HFFc6 (cell line): ENCODE measurements around the gene GNA14. TPM values are rescaled to one million over a fixed set of nuclear protein-coding genes. Genes with fewer than 3 reads are reported as not detected.

Experiments
- DNase-seq: peaks from one replicate; pipeline ENCODE4 v3.0.0-alpha.2; 2018
- H3K27ac Mint-ChIP-seq: 2 replicates; pipeline ENCODE4 v1.8.0; 2020; ENCODE audit warnings: mild to moderate bottlenecking, mixed read lengths
- H3K27me3 Mint-ChIP-seq: 2 replicates; pipeline ENCODE4 v1.8.0; 2021; ENCODE audit warnings: mild to moderate bottlenecking, moderate library complexity, mixed read lengths; ENCODE audit not compliant: insufficient read depth
- H3K36me3 Mint-ChIP-seq: 2 replicates; pipeline ENCODE4 v1.8.0; 2021; ENCODE audit warnings: low read depth, mixed read lengths
- H3K4me1 Mint-ChIP-seq: 2 replicates; pipeline ENCODE4 v1.8.0; 2020; ENCODE audit warnings: low read depth, mixed read lengths
- H3K4me3 Mint-ChIP-seq: 2 replicates; pipeline ENCODE4 v1.8.0; 2020; ENCODE audit warnings: mild to moderate bottlenecking, moderate library complexity, mixed read lengths
- H3K9me3 Mint-ChIP-seq: 2 replicates; pipeline ENCODE4 v1.8.0; 2020; ENCODE audit warnings: mild to moderate bottlenecking, mixed read lengths
- total RNA-seq, 6 experiments: library from RNA; stranded (reverse); fragmentation: NEBNext Ultra II Directional; extraction: Animal tissue kit (Norgen Biotek cat#: 25700); gene quantifications; 2 replicates in 1 of 6; 3 replicates in 5 of 6; pipeline ENCODE4 v1.2.3, GENCODE V29; 2021
- TF ChIP-seq, protein P1 (sequence below): fragments of 200-600 bp; sonication (generic); IDR thresholded peaks from 2 replicates; pipeline ENCODE4 v1.5.0; 2021; ENCODE audit warnings: antibody characterized with exemption, mild to moderate bottlenecking

Gene GNA14
- total RNA-seq, 6 experiments from 2014 or later, result not detected

DNA sequence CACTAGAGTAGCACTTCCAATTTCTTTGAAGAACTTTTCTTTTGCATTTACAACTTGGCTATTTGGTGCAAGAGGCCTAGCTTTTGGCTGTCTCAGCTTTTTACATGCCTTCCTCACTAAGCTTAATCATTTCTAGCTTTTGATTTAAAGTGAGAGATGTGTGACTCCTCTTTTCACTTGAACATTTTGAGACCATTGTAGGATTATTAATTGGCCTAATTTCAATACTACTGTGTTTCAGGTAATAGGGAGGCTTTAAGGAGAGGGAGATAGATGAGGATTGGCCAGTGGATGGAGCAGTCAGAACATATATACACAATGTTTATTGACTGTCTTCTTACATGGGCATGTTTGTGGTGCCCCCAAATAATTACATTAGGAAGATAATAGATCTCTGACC is 161.7 kb downstream of the GNA14 start:
- Mint-ChIP-seq H3K36me3 (no peaks in the 10 kb centered on the region), H3K4me1 (no peaks in the 10 kb centered on the region), H3K9me3 (peaks cover 6% of the 10 kb centered on the region; the same call in 1 of the 2 replicates), H3K27ac (no peak overlapping the region), H3K4me3 (no peak overlapping the region), H3K27me3 (peaks cover 10% of the 10 kb centered on the region)
- TF ChIP-seq, protein P1, sequence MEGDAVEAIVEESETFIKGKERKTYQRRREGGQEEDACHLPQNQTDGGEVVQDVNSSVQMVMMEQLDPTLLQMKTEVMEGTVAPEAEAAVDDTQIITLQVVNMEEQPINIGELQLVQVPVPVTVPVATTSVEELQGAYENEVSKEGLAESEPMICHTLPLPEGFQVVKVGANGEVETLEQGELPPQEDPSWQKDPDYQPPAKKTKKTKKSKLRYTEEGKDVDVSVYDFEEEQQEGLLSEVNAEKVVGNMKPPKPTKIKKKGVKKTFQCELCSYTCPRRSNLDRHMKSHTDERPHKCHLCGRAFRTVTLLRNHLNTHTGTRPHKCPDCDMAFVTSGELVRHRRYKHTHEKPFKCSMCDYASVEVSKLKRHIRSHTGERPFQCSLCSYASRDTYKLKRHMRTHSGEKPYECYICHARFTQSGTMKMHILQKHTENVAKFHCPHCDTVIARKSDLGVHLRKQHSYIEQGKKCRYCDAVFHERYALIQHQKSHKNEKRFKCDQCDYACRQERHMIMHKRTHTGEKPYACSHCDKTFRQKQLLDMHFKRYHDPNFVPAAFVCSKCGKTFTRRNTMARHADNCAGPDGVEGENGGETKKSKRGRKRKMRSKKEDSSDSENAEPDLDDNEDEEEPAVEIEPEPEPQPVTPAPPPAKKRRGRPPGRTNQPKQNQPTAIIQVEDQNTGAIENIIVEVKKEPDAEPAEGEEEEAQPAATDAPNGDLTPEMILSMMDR, result no peak
- no peak for DNase-seq

DNA sequence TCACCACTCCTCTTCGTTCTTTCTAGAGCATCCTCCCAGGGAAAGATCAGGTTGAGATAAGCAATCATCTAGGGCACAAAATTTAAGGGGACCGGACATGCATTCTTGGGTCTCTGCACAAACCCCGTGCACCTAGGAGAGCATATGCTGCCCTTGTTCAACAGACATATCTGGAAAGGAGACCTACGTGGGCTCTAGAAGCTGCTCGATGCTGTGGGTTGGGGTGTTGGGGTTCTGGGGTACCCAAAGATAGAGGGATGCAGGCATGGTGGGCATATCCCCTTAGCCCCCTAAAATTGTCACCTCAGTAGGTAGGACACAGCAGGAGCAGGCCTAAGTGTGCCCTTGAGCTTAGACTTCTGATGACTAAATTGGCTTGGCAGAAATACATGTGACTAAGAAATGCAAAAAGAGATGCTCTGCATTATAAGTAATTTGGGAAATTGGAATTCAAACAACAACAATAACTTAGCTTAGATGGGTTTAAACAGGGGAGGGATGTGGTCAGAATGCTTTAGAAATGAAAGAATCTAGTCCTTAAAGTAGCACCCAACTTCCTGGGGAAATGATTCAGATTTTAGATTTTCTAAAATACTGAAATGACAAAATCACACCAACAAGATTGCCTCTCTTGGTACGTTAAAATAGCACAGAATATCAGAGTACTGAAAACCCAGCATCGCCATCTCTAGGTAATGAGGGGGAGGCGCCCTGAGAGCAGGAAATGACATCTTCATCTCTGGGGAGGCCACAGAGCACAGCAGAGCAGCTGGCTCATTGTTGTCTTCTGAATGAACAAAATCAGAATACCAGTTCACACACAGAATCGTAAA is 172.3 kb downstream of the GNA14 start:
- Mint-ChIP-seq H3K9me3 (peaks cover 18% of the 10 kb centered on the region; the same call in 1 of the 2 replicates), H3K4me1 (peaks cover 24% of the 10 kb centered on the region), H3K4me3 (peak overlapping the region; percentile 27), H3K27me3 (no peaks in the 10 kb centered on the region), H3K27ac (peak overlapping the region; percentile 91), H3K36me3 (peaks cover 6% of the 10 kb centered on the region; the same call in 1 of the 2 replicates)
- peak; percentile 35 for DNase-seq
- TF ChIP-seq, protein P1, result 0 out of 2 replicates have a peak, but pooled peaks have one; percentile 15

DNA sequence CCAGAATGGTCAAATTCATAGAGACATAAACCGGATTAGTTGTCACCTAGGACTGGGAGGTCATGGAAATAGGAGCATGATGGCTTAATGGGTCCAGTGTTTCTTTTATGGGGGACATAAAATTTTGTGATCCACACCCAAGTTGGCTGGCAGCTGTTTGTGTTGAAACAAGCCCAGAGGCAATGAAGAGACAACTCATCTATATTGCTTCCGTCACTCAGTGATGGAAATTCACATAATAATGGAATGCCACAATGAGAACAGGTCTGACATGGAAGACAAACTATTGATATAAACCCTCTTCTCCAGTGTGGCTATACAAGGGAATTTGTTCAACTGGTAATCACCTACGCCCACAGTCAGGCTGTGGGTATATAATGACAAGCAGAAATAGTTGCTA is 173.2 kb downstream of the GNA14 start:
- Mint-ChIP-seq H3K9me3 (peaks cover 18% of the 10 kb centered on the region; the same call in 1 of the 2 replicates), H3K27ac (no peak overlapping the region), H3K4me1 (peaks cover 24% of the 10 kb centered on the region), H3K4me3 (no peak overlapping the region), H3K27me3 (no peaks in the 10 kb centered on the region), H3K36me3 (peaks cover 6% of the 10 kb centered on the region; the same call in 1 of the 2 replicates)
- DNase-seq, result no peak
- TF ChIP-seq, protein P1, result no peak

- H3K9me3 Mint-ChIP-seq, result peaks cover 13% of the 10 kb centered on the region; the same call in 1 of the 2 replicates
Measured at GRCh38 chr9:77472646-77473045, 175.5 kb downstream of the GNA14 start.

GRCh38 chr9:77471572-77471971 is 176.6 kb downstream of the GNA14 start:
- H3K27me3 Mint-ChIP-seq, result peaks cover 6% of the 10 kb centered on the region; the same call in 1 of the 2 replicates
- H3K4me1 Mint-ChIP-seq, result peaks cover 17% of the 10 kb centered on the region
- DNase-seq, result no peak
- H3K9me3 Mint-ChIP-seq, result peaks cover 13% of the 10 kb centered on the region; the same call in 1 of the 2 replicates
- H3K4me3 Mint-ChIP-seq, result no peak overlapping the region
- H3K36me3 Mint-ChIP-seq, result peaks cover 6% of the 10 kb centered on the region; the same call in 1 of the 2 replicates
- H3K27ac Mint-ChIP-seq, result no peak overlapping the region
- TF ChIP-seq, protein P1, result no peak

More at GRCh38 chr9:77472646-77473045, 175.5 kb downstream of the GNA14 start:
- 0 out of 2 replicates have a peak, but pooled peaks cover 1% of the 10 kb centered on the region for H3K27me3 Mint-ChIP-seq
- H3K4me1 Mint-ChIP-seq, result peaks cover 23% of the 10 kb centered on the region
- no peak overlapping the region for H3K4me3 Mint-ChIP-seq
- TF ChIP-seq, protein P1, result no peak
- peaks cover 6% of the 10 kb centered on the region; the same call in 1 of the 2 replicates for H3K36me3 Mint-ChIP-seq
- H3K27ac Mint-ChIP-seq, result no peak overlapping the region; the same call in 1 of the 2 replicates
- no peak for DNase-seq
